ENCODE data around the gene SOX6. TPM values are rescaled to one million over a fixed set of nuclear protein-coding genes. Genes with fewer than 3 reads are reported as not detected.

SOX6 gene
- polyA plus RNA-seq, 1 of the 3 experiments (the other 2 are of a cell fraction): 0.03 TPM

DNA sequence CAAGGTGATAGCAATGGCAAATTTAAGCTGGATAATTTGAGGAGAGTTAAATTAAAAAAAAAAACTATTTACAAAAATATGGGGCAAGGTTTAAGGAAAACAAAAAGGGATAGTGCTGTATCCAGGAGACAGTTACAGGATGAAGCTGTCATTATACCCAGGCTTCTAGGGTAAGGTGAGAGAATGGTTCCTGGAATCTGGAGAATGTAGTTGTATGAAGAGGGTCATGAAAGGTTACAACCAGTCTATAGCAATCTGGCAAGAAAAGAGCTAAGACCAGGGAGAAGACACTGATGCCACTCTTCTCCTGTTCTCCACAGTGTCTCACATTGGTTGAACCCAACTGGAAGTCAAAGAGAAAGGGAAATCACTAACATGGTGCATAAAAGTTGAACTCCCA is 144.9 kb downstream of the SOX6 start:
- no peak overlapping the region for H3K4me3 ChIP-seq (ENCODE audit: low read depth in 2 of 2, low read length in 1 of 2)
- H3K79me2 ChIP-seq (ENCODE audit: insufficient read depth): no peaks in the 10 kb centered on the region
- CTCF ChIA-PET: interaction anchor here (1.0 kb wide), 1 partner anchor 331 kb away, joined by 3 read pairs; no protein-coding TSS in a partner anchor
- POLR2A ChIA-PET: no interaction called here
- H3K27me3 ChIP-seq (ENCODE audit: insufficient read depth): no peaks in the 10 kb centered on the region
- H3K27ac ChIP-seq (ENCODE audit: low read depth in 2 of 2, low read length in 1 of 2): no peak overlapping the region
- DNase-seq: no peak
- no peak overlapping the region for H3K9ac ChIP-seq
- H3K36me3 ChIP-seq (replicated peaks in 1 of 2; ENCODE audit: control insufficient read depth in 1 of 2, insufficient read depth in 2 of 2, low read length in 1 of 2): no peaks in the 10 kb centered on the region
- H3F3A ChIP-seq (replicated peaks; ENCODE audit: insufficient read depth): no peaks in the 10 kb centered on the region
- no peak overlapping the region for H3K4me2 ChIP-seq
- H2AFZ ChIP-seq (ENCODE audit: low read depth): no peak overlapping the region
- no peaks in the 10 kb centered on the region for H3K4me1 ChIP-seq (ENCODE audit: control insufficient read depth in 1 of 2, insufficient read depth in 2 of 2, low read depth in 1 of 2, low read length in 1 of 2)
- H3K9me2 ChIP-seq: no peaks in the 10 kb centered on the region
- TF ChIP-seq TCF12 (IDR thresholded peaks at IDR 0.05) (no peak), TAF1 (IDR thresholded peaks at IDR 0.05; ENCODE audit: borderline replicate concordance, low read depth, low read length) (no peak)
- no peaks in the 10 kb centered on the region for H3K9me3 ChIP-seq
- H4K20me1 ChIP-seq (ENCODE audit: insufficient read depth): no peaks in the 10 kb centered on the region

DNA sequence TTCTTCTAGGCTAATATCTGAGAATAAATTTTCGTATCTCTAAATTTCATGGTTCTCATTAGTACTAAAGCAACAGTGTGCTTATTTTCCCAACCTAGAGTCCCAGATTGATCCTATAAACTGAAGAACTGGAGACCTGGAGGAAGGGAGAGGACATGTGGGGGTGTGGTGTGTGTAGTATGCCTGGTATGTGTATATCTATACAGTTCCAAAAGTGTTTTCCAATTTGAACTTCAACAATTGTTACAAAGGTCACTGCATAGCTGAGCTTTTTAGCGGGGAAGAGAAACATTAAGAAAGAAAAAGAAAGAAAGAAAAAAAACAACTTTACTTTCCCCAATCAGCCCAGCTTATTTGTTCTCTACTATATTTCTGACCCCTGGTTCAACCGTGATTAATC is 152.1 kb downstream of the SOX6 start:
- H3K79me2 ChIP-seq (ENCODE audit: insufficient read depth): no peaks in the 10 kb centered on the region
- H3F3A ChIP-seq (replicated peaks; ENCODE audit: insufficient read depth): no peaks in the 10 kb centered on the region
- WGBS (ENCODE audit: low lambda C conversion rate): 59% methylated on average over 3 of the region's 3 CpGs
- H3K9ac ChIP-seq: no peak overlapping the region
- ChIA-PET CTCF (no interaction called here), POLR2A (no interaction called here)
- DNase-seq: no peak
- no peak overlapping the region for H3K4me2 ChIP-seq
- H3K4me1 ChIP-seq (ENCODE audit: control insufficient read depth in 1 of 2, insufficient read depth in 2 of 2, low read depth in 1 of 2, low read length in 1 of 2): no peaks in the 10 kb centered on the region
- no peaks in the 10 kb centered on the region for H3K9me3 ChIP-seq
- H2AFZ ChIP-seq (ENCODE audit: low read depth): no peak overlapping the region
- H3K9me2 ChIP-seq: no peaks in the 10 kb centered on the region
- no peak overlapping the region for H3K27ac ChIP-seq (ENCODE audit: low read depth in 2 of 2, low read length in 1 of 2)
- no peaks in the 10 kb centered on the region for H4K20me1 ChIP-seq (ENCODE audit: insufficient read depth)
- H3K4me3 ChIP-seq (ENCODE audit: low read depth in 2 of 2, low read length in 1 of 2): no peak overlapping the region
- no peaks in the 10 kb centered on the region for H3K27me3 ChIP-seq (ENCODE audit: insufficient read depth)
- no peaks in the 10 kb centered on the region for H3K36me3 ChIP-seq (replicated peaks in 1 of 2; ENCODE audit: control insufficient read depth in 1 of 2, insufficient read depth in 2 of 2, low read length in 1 of 2)
- TF ChIP-seq FOXJ3 (CRISPR knock-in tag; IDR thresholded peaks at IDR 0.05): no peak
- no peak for TF ChIP-seq MXI1 (IDR thresholded peaks at IDR 0.05; ENCODE audit: low read depth, low read length)
- TF ChIP-seq NFIC (IDR thresholded peaks at IDR 0.05; ENCODE audit: borderline replicate concordance): no peak
- TF ChIP-seq RFX5 (IDR thresholded peaks at IDR 0.05; ENCODE audit: low read length): no peak
- TF ChIP-seq, protein P1, sequence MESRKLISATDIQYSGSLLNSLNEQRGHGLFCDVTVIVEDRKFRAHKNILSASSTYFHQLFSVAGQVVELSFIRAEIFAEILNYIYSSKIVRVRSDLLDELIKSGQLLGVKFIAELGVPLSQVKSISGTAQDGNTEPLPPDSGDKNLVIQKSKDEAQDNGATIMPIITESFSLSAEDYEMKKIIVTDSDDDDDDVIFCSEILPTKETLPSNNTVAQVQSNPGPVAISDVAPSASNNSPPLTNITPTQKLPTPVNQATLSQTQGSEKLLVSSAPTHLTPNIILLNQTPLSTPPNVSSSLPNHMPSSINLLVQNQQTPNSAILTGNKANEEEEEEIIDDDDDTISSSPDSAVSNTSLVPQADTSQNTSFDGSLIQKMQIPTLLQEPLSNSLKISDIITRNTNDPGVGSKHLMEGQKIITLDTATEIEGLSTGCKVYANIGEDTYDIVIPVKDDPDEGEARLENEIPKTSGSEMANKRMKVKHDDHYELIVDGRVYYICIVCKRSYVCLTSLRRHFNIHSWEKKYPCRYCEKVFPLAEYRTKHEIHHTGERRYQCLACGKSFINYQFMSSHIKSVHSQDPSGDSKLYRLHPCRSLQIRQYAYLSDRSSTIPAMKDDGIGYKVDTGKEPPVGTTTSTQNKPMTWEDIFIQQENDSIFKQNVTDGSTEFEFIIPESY (IDR thresholded peaks at IDR 0.05; ENCODE audit: borderline replicate concordance, low read depth): no peak
- no peak for TF ChIP-seq RXRA (IDR thresholded peaks at IDR 0.05; ENCODE audit: borderline replicate concordance, low read depth)
- TF ChIP-seq, protein P2, sequence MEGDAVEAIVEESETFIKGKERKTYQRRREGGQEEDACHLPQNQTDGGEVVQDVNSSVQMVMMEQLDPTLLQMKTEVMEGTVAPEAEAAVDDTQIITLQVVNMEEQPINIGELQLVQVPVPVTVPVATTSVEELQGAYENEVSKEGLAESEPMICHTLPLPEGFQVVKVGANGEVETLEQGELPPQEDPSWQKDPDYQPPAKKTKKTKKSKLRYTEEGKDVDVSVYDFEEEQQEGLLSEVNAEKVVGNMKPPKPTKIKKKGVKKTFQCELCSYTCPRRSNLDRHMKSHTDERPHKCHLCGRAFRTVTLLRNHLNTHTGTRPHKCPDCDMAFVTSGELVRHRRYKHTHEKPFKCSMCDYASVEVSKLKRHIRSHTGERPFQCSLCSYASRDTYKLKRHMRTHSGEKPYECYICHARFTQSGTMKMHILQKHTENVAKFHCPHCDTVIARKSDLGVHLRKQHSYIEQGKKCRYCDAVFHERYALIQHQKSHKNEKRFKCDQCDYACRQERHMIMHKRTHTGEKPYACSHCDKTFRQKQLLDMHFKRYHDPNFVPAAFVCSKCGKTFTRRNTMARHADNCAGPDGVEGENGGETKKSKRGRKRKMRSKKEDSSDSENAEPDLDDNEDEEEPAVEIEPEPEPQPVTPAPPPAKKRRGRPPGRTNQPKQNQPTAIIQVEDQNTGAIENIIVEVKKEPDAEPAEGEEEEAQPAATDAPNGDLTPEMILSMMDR (IDR thresholded peaks at IDR 0.05): no peak
- TF ChIP-seq, protein P3, sequence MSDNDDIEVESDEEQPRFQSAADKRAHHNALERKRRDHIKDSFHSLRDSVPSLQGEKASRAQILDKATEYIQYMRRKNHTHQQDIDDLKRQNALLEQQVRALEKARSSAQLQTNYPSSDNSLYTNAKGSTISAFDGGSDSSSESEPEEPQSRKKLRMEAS (IDR thresholded peaks at IDR 0.05; ENCODE audit: low read depth): no peak
- TF ChIP-seq YY1 (IDR thresholded peaks at IDR 0.05; ENCODE audit: low read depth): no peak
- TF ChIP-seq, protein P4, sequence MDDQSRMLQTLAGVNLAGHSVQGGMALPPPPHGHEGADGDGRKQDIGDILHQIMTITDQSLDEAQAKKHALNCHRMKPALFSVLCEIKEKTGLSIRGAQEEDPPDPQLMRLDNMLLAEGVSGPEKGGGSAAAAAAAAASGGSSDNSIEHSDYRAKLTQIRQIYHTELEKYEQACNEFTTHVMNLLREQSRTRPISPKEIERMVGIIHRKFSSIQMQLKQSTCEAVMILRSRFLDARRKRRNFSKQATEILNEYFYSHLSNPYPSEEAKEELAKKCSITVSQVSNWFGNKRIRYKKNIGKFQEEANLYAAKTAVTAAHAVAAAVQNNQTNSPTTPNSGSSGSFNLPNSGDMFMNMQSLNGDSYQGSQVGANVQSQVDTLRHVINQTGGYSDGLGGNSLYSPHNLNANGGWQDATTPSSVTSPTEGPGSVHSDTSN (IDR thresholded peaks at IDR 0.05): no peak
- no peak for TF ChIP-seq MEF2A (IDR thresholded peaks at IDR 0.05; ENCODE audit: borderline replicate concordance, low read depth)
- TF ChIP-seq TCF12 (IDR thresholded peaks at IDR 0.05): no peak
- no peak for TF ChIP-seq EZH2phosphoT487 (IDR thresholded peaks at IDR 0.05; ENCODE audit: borderline replicate concordance, low read depth)
- no peak for TF ChIP-seq EP300 (IDR thresholded peaks at IDR 0.05; ENCODE audit: borderline replicate concordance in 1 of 2, low read depth in 1 of 2, low read length in 1 of 2)
- TF ChIP-seq RCOR1 (IDR thresholded peaks at IDR 0.05; ENCODE audit: low read length): no peak
- no peak for TF ChIP-seq POLR2AphosphoS5 (IDR thresholded peaks at IDR 0.05; ENCODE audit: low read depth, low read length)
- TF ChIP-seq, protein P5, sequence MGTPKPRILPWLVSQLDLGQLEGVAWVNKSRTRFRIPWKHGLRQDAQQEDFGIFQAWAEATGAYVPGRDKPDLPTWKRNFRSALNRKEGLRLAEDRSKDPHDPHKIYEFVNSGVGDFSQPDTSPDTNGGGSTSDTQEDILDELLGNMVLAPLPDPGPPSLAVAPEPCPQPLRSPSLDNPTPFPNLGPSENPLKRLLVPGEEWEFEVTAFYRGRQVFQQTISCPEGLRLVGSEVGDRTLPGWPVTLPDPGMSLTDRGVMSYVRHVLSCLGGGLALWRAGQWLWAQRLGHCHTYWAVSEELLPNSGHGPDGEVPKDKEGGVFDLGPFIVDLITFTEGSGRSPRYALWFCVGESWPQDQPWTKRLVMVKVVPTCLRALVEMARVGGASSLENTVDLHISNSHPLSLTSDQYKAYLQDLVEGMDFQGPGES (IDR thresholded peaks at IDR 0.05; ENCODE audit: low read depth, low read length): no peak

Data from SK-N-SH (cell line).